Fibroblast of lung (primary cell): ENCODE data around the gene SFMBT2.

Experiments used
- EZH2 ChIP-seq: IDR thresholded peaks from 2 replicates; pipeline ENCODE4 v1.5.1; 2012; ENCODE audit warnings: low read length, control low read depth, mild to moderate bottlenecking; ENCODE audit errors: missing control alignments
- TF ChIP-seq, protein P1 (sequence below), 2 donors: IDR thresholded peaks in 1 of 2; conservative IDR thresholded peaks in 1 of 2; 1 replicate in 1 of 2; 2 replicates in 1 of 2; pipeline ENCODE4 v1.5.1; 2011 to 2012; ENCODE audit warnings: low read length in 2 of 2, control low read depth in 1 of 2, inconsistent platforms in 1 of 2, low read depth in 1 of 2, mild to moderate bottlenecking in 1 of 2

DNA sequence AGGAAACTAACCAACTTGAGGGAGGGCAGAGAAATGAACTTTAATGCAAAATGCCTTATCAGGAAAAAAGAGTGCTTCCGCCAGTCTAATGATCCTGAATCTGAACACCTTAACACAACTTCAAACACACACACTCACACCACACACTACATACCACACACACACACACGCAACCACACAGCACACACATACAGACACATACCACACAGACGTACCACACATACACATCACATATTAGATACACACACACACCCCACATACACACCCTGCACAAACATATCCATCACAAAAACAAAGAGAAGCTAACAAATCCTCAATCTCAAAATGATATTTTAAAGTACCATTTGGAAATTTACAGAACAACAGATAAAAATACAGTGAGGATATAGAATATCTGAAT lies 175.5 kb downstream of the SFMBT2 start:
- TF ChIP-seq, protein P1, sequence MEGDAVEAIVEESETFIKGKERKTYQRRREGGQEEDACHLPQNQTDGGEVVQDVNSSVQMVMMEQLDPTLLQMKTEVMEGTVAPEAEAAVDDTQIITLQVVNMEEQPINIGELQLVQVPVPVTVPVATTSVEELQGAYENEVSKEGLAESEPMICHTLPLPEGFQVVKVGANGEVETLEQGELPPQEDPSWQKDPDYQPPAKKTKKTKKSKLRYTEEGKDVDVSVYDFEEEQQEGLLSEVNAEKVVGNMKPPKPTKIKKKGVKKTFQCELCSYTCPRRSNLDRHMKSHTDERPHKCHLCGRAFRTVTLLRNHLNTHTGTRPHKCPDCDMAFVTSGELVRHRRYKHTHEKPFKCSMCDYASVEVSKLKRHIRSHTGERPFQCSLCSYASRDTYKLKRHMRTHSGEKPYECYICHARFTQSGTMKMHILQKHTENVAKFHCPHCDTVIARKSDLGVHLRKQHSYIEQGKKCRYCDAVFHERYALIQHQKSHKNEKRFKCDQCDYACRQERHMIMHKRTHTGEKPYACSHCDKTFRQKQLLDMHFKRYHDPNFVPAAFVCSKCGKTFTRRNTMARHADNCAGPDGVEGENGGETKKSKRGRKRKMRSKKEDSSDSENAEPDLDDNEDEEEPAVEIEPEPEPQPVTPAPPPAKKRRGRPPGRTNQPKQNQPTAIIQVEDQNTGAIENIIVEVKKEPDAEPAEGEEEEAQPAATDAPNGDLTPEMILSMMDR (conservative IDR thresholded peaks at IDR 0.05 in 1 of 2, IDR thresholded peaks at IDR 0.05 in 1 of 2; ENCODE audit: low read depth in 1 of 2, low read length in 2 of 2) = no peak
- no peak for TF ChIP-seq EZH2
